Transverse colon (tissue), 4 donors: ENCODE measurements around the gene CFAP99.

Experiments
- EP300 ChIP-seq: sonication (generic); formaldehyde crosslinking; IDR thresholded peaks from one replicate; pipeline ENCODE4 v1.6.1; 2017; ENCODE audit warnings: antibody characterized with exemption, low read depth
- POLR2A ChIP-seq: fragments of 450-650 bp; IDR thresholded peaks from one replicate; pipeline ENCODE4 v1.6.1; 2016; ENCODE audit warnings: antibody characterized with exemption, mild to moderate bottlenecking, moderate library complexity
- POLR2AphosphoS5 ChIP-seq, 3 donors: sonication (generic); formaldehyde crosslinking; IDR thresholded peaks; one replicate each; pipeline ENCODE4 v1.6.1; 2016; ENCODE audit warnings: antibody characterized with exemption in 3 of 3
- TF ChIP-seq, protein P1 (sequence below), 5 experiments: fragments of 200-600 bp in 3 of 5; fragments of 450-650 bp in 2 of 5; sonication (generic) in 3 of 5; IDR thresholded peaks; 1 replicate in 2 of 5; 2 replicates in 3 of 5; pipeline ENCODE4 v1.5.1; 2016 to 2017; ENCODE audit warnings: antibody characterized with exemption in 5 of 5, inconsistent platforms in 3 of 5, mild to moderate bottlenecking in 2 of 5, moderate library complexity in 1 of 5

DNA sequence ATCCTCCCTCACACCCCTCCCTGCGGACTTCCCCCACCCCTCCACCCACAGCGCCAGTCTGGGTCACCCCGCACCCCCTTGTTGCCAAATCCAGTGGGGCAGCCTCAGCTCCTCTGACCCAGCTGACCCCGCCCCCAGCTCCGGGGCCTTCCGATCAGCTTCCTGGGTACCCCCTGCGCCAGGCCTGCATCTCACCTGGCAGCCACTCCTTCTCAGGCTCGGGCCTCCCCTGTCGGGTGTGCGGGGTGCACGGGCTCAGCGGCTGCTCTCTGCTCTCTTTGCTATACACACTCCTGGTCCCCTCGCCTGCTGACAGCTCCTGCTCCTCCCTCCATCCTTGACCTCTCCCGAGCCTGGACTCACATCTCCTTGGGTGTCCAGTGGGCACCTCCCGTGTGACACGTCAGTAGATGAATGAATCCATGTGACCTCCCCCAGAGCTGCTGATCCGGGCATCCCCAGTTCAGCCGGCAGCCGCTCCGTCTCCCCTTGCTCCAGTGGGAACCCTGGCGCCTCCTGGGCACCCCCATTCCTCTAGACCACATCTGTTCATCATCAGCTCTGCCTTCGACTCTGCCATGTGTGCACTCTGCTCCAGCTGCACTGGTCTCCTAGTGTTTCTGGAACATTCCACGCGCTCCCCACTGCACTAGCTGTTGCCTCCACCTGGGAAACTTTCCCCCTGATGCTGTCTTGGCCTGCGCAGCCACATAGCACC is 9.9 kb downstream of the CFAP99 start:
- TF ChIP-seq, protein P1, sequence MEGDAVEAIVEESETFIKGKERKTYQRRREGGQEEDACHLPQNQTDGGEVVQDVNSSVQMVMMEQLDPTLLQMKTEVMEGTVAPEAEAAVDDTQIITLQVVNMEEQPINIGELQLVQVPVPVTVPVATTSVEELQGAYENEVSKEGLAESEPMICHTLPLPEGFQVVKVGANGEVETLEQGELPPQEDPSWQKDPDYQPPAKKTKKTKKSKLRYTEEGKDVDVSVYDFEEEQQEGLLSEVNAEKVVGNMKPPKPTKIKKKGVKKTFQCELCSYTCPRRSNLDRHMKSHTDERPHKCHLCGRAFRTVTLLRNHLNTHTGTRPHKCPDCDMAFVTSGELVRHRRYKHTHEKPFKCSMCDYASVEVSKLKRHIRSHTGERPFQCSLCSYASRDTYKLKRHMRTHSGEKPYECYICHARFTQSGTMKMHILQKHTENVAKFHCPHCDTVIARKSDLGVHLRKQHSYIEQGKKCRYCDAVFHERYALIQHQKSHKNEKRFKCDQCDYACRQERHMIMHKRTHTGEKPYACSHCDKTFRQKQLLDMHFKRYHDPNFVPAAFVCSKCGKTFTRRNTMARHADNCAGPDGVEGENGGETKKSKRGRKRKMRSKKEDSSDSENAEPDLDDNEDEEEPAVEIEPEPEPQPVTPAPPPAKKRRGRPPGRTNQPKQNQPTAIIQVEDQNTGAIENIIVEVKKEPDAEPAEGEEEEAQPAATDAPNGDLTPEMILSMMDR (IDR thresholded peaks at IDR 0.05): no peak
- TF ChIP-seq EP300 (no peak), POLR2A (no peak), POLR2AphosphoS5 (IDR thresholded peaks at IDR 0.05) (no peak)
